Neural progenitor cell (in vitro differentiated cells): ENCODE data around the gene PDGFC. TPM values are rescaled to one million over a fixed set of nuclear protein-coding genes. Genes with fewer than 3 reads are reported as not detected.

ENCODE experiments used
- DNase-seq: peaks from one replicate; pipeline ENCODE4 v3.0.0-alpha.2; 2016; ENCODE audit warnings: low spot score
- H2AFZ ChIP-seq: fragments of 200-600 bp; sonication (generic); replicated peaks from 2 replicates; pipeline ENCODE4 v1.6.1; 2016; ENCODE audit warnings: antibody characterized with exemption
- H3F3A ChIP-seq: fragments of 200-600 bp; sonication (generic); 2 replicates; pipeline ENCODE4 v1.6.1; 2016; ENCODE audit warnings: antibody characterized with exemption, low read depth
- H3K27ac ChIP-seq: fragments of 200-600 bp; sonication (generic); 2 replicates; pipeline ENCODE4 v1.5.1; 2016; ENCODE audit warnings: mild to moderate bottlenecking
- H3K27me3 ChIP-seq: fragments of 200-600 bp; sonication (generic); 2 replicates; pipeline ENCODE4 v1.6.1; 2016; ENCODE audit warnings: mild to moderate bottlenecking, moderate library complexity
- H3K36me3 ChIP-seq: fragments of 200-600 bp; sonication (generic); 2 replicates; pipeline ENCODE4 v1.5.1; 2016
- H3K4me1 ChIP-seq: fragments of 200-600 bp; sonication (generic); 2 replicates; pipeline ENCODE4 v1.6.1; 2016; ENCODE audit warnings: mixed run types
- H3K4me2 ChIP-seq: fragments of 200-600 bp; sonication (generic); 2 replicates; pipeline ENCODE4 v1.6.1; 2016
- H3K4me3 ChIP-seq: fragments of 200-600 bp; sonication (generic); 2 replicates; pipeline ENCODE4 v1.5.1; 2016
- H3K79me2 ChIP-seq: fragments of 200-600 bp; sonication (generic); 2 replicates; pipeline ENCODE4 v1.6.1; 2016; ENCODE audit warnings: low read depth
- H3K9ac ChIP-seq: fragments of 200-600 bp; sonication (generic); 2 replicates; pipeline ENCODE4 v1.6.1; 2016
- H3K9me3 ChIP-seq: fragments of 200-600 bp; sonication (generic); 2 replicates; pipeline ENCODE4 v1.5.1; 2016; ENCODE audit warnings: low read depth
- H4K20me1 ChIP-seq: fragments of 200-600 bp; sonication (generic); 2 replicates; pipeline ENCODE4 v1.6.1; 2016; ENCODE audit warnings: low read depth
- H3K27ac Mint-ChIP-seq: 3 replicates; pipeline ENCODE4 v1.8.0; 2021; ENCODE audit warnings: mixed read lengths
- H3K27me3 Mint-ChIP-seq: 2 replicates; pipeline ENCODE4 v1.8.0; 2022; ENCODE audit warnings: low read depth, mild to moderate bottlenecking, inconsistent platforms, moderate library complexity, mixed read lengths; ENCODE audit not compliant: insufficient read depth
- H3K36me3 Mint-ChIP-seq: 3 replicates; pipeline ENCODE4 v1.8.0; 2021; ENCODE audit warnings: mixed read lengths
- H3K4me1 Mint-ChIP-seq: 3 replicates; pipeline ENCODE4 v1.8.0; 2021; ENCODE audit warnings: mixed read lengths
- H3K4me3 Mint-ChIP-seq: 3 replicates; pipeline ENCODE4 v1.8.0; 2021; ENCODE audit warnings: mild to moderate bottlenecking, moderate library complexity, mixed read lengths
- H3K9me3 Mint-ChIP-seq: 3 replicates; pipeline ENCODE4 v1.8.0; 2020; ENCODE audit warnings: mixed read lengths
- CTCF ChIP-seq: fragments of 200-600 bp; sonication (generic); IDR thresholded peaks from 2 replicates; pipeline ENCODE4 v1.5.1; 2017; ENCODE audit warnings: antibody characterized with exemption, mild to moderate bottlenecking
- EZH2 ChIP-seq: fragments of 200-600 bp; sonication (generic); IDR thresholded peaks from 2 replicates; pipeline ENCODE4 v1.6.1; 2017; ENCODE audit warnings: antibody characterized with exemption, mild to moderate bottlenecking, moderate library complexity
- EZH2phosphoT487 ChIP-seq: fragments of 200-600 bp; sonication (generic); IDR thresholded peaks from 2 replicates; pipeline ENCODE4 v1.6.1; 2017; ENCODE audit warnings: antibody characterized with exemption
- total RNA-seq: library from RNA; depleted of rRNA; stranded (reverse); fragments of >200 nt; gene quantifications from 2 replicates; pipeline ENCODE4 v1.2.3, GENCODE V29; 2015; ENCODE audit warnings: low replicate concordance

Gene PDGFC
- total RNA-seq, 1 donor from 2014 or later = 4.7 TPM

- no peaks in the 10 kb centered on the region for H3K27me3 Mint-ChIP-seq
- Histone ChIP-seq H3K9ac (no peak overlapping the region), H3K79me2 (no peaks in the 10 kb centered on the region), H3K4me2 (no peak overlapping the region), H3K4me1 (no peaks in the 10 kb centered on the region), H3K36me3 (no peaks in the 10 kb centered on the region), H3K27me3 (no peaks in the 10 kb centered on the region), H3F3A (no peaks in the 10 kb centered on the region), H4K20me1 (no peaks in the 10 kb centered on the region), H3K9me3 (no peaks in the 10 kb centered on the region), H2AFZ (no peak overlapping the region), H3K27ac (no peak overlapping the region), H3K4me3 (no peak overlapping the region)
- no peak overlapping the region for H3K4me3 Mint-ChIP-seq
- H3K9me3 Mint-ChIP-seq = peaks cover 10% of the 10 kb centered on the region
- peaks cover 18% of the 10 kb centered on the region for H3K4me1 Mint-ChIP-seq
- H3K27ac Mint-ChIP-seq = no peak overlapping the region
- peaks cover 2% of the 10 kb centered on the region for H3K36me3 Mint-ChIP-seq
- TF ChIP-seq EZH2 = no peak
- no peak for TF ChIP-seq EZH2phosphoT487
- TF ChIP-seq CTCF = peak; percentile 36
- DNase-seq = no peak
Measured at GRCh38 chr4:156983366-156983765, 11.8 kb upstream of the PDGFC start.

DNA sequence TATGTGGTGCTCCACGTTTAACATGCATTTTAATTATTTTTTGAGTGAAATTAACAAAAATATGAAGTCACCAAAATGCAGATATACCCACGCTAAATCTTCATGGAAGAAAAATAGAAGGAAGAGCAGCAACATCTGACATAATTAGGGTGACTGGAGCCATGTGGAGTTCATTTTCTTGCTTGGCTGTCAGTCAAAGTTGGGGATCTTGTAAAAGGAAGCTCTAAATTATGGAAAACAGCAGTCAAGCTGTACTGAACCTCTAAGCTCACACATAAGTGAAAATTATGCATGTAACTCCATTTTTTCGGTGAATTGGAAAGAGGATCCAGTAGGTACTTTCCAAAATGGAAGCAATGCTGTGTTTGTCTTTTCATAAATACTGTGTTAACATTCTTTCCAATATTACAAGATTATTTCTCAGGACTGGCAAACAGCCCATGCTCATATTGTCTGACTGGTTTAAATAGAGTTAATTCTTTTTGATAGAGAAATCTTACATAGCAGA is 9.7 kb upstream of the PDGFC start:
- H3K36me3 ChIP-seq = no peaks in the 10 kb centered on the region
- no peaks in the 10 kb centered on the region for H3F3A ChIP-seq
- H3K9ac ChIP-seq = no peak overlapping the region
- H4K20me1 ChIP-seq = no peaks in the 10 kb centered on the region
- H3K27ac Mint-ChIP-seq = peak overlapping the region; percentile 29
- H3K36me3 Mint-ChIP-seq = no peaks in the 10 kb centered on the region
- H3K27me3 ChIP-seq = no peaks in the 10 kb centered on the region
- H3K9me3 Mint-ChIP-seq = peaks cover 8% of the 10 kb centered on the region
- H3K4me3 ChIP-seq = no peak overlapping the region
- no peak overlapping the region for H3K4me3 Mint-ChIP-seq
- H3K79me2 ChIP-seq = no peaks in the 10 kb centered on the region
- peaks cover 34% of the 10 kb centered on the region for H3K4me1 Mint-ChIP-seq
- H3K27me3 Mint-ChIP-seq = no peaks in the 10 kb centered on the region
- no peak overlapping the region for H3K4me2 ChIP-seq
- no peak overlapping the region for H2AFZ ChIP-seq
- no peak for DNase-seq
- H3K27ac ChIP-seq = no peak overlapping the region
- TF ChIP-seq CTCF = no peak
- TF ChIP-seq EZH2 = no peak
- TF ChIP-seq EZH2phosphoT487 = no peak
- no peaks in the 10 kb centered on the region for H3K9me3 ChIP-seq
- H3K4me1 ChIP-seq = no peaks in the 10 kb centered on the region

DNA sequence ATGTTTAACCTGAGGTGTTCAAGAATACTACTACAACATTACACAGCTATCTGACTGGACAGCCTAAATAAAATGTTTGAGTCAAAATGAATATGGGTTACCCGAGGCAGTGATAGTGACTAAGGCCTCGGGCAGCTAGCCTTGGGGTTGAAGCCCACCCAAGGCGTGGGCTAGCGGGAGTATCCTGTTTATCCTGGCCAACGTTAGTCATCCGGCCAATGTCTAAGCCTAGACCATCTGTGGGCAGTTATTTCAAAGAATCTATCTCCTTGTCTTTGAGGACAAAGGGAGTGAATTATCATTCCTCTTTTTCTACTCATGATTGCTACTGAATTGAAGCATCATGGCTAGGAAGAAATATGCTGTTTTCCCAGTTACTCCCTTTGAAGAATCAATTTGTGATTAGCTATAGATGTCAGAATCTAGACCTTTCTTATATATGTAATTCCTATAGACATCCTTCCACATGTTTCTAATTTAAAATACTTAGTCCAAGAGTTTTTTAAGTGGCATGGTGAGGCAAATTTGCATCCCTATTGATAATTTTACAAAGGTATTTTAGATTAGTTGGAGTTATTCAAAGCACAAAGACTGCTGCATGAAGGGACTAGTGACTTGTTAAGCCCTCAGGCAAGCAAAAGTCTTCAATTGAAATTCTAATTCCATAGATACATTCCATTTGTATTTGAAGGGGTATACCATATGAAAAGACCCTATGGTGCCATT is 6.0 kb upstream of the PDGFC start:
- no peak overlapping the region for H3K9ac ChIP-seq
- H3K4me1 ChIP-seq = no peaks in the 10 kb centered on the region
- peaks cover 9% of the 10 kb centered on the region for H3K27me3 ChIP-seq
- H3K36me3 Mint-ChIP-seq = no peaks in the 10 kb centered on the region
- H3K27ac Mint-ChIP-seq = peak overlapping the region; percentile 51
- no peaks in the 10 kb centered on the region for H3K9me3 Mint-ChIP-seq
- H2AFZ ChIP-seq = no peak overlapping the region
- TF ChIP-seq EZH2phosphoT487 (no peak), CTCF (no peak), EZH2 (no peak)
- no peaks in the 10 kb centered on the region for H3K9me3 ChIP-seq
- no peak overlapping the region for H3K4me2 ChIP-seq
- no peaks in the 10 kb centered on the region for H3K79me2 ChIP-seq
- no peak overlapping the region for H3K4me3 ChIP-seq
- DNase-seq = no peak
- H3F3A ChIP-seq = peaks cover 4% of the 10 kb centered on the region
- no peaks in the 10 kb centered on the region for H3K36me3 ChIP-seq
- H3K27me3 Mint-ChIP-seq = no peaks in the 10 kb centered on the region
- H3K4me3 Mint-ChIP-seq = no peak overlapping the region
- peaks cover 52% of the 10 kb centered on the region for H3K4me1 Mint-ChIP-seq
- no peak overlapping the region for H3K27ac ChIP-seq
- H4K20me1 ChIP-seq = no peaks in the 10 kb centered on the region
